Measurements from ENCODE around the gene NTM.
"Not testable (repeated sequence)": the region's sequence is repeated elsewhere in the genome, so short reads cannot be mapped to it uniquely, and the experiment has no call there.

Gene NTM

GRCh38 chr11:131370090-131370751 is at the start of gene NTM:
Gene NTM (plus strand): TSS chr11:131370615.
- no peak for DNase-seq

GRCh38 chr11:131324921-131325570 is 45.4 kb upstream of the NTM start:
- no peak for DNase-seq

GRCh38 chr11:131326829-131327228 is 43.6 kb upstream of the NTM start:
- DNase-seq = no peak

GRCh38 chr11:131327421-131327820 is 43.0 kb upstream of the NTM start:
- no peak for DNase-seq

GRCh38 chr11:131328843-131329242 is 41.6 kb upstream of the NTM start:
- DNase-seq = no peak

GRCh38 chr11:131331010-131331409 is 39.4 kb upstream of the NTM start:
- no peak for DNase-seq

GRCh38 chr11:131331546-131331945 is 38.9 kb upstream of the NTM start:
- no peak for DNase-seq

GRCh38 chr11:131334601-131335000 is 35.8 kb upstream of the NTM start:
- no peak for DNase-seq

- not testable (repeated sequence) for DNase-seq
These were observed 28.5 kb upstream of the NTM start for GRCh38 chr11:131341900-131342299.

- DNase-seq = not testable (repeated sequence)
These were observed 28.0 kb upstream of the NTM start for GRCh38 chr11:131342442-131342841.

GRCh38 chr11:131345406-131345805 is 25.0 kb upstream of the NTM start:
- DNase-seq = no peak

- no peak for DNase-seq
These were observed 20.9 kb upstream of the NTM start for GRCh38 chr11:131349368-131350086.

GRCh38 chr11:131350872-131351271 is 19.5 kb upstream of the NTM start:
- no peak for DNase-seq

GRCh38 chr11:131351848-131352247 is 18.6 kb upstream of the NTM start:
- no peak for DNase-seq

GRCh38 chr11:131353766-131354165 is 16.6 kb upstream of the NTM start:
- DNase-seq = no peak

GRCh38 chr11:131354251-131354701 is 16.1 kb upstream of the NTM start:
- DNase-seq = no peak

GRCh38 chr11:131356206-131356605 is 14.2 kb upstream of the NTM start:
- peak; percentile 37 for DNase-seq

GRCh38 chr11:131365329-131365930 is 5.0 kb upstream of the NTM start:
- DNase-seq = no peak

GRCh38 chr11:131370901-131371790 is 731 bp downstream of the NTM start:
- DNase-seq = no peak

- DNase-seq = no peak
These were observed 1.3 kb downstream of the NTM start for GRCh38 chr11:131371791-131372104.

GRCh38 chr11:131372234-131372962 is 2.0 kb downstream of the NTM start:
- DNase-seq = no peak
